Transverse colon (tissue), 4 donors: ENCODE data around the gene APBB1IP.

Experiments
- EP300 ChIP-seq: sonication (generic); formaldehyde crosslinking; IDR thresholded peaks from one replicate; pipeline ENCODE4 v1.6.1; 2017; ENCODE audit warnings: antibody characterized with exemption, low read depth
- POLR2A ChIP-seq: fragments of 450-650 bp; IDR thresholded peaks from one replicate; pipeline ENCODE4 v1.6.1; 2016; ENCODE audit warnings: antibody characterized with exemption, mild to moderate bottlenecking, moderate library complexity
- POLR2AphosphoS5 ChIP-seq, 3 donors: sonication (generic); formaldehyde crosslinking; IDR thresholded peaks; one replicate each; pipeline ENCODE4 v1.6.1; 2016; ENCODE audit warnings: antibody characterized with exemption in 3 of 3
- TF ChIP-seq, protein P1 (sequence below), 5 experiments: fragments of 200-600 bp in 3 of 5; fragments of 450-650 bp in 2 of 5; sonication (generic) in 3 of 5; IDR thresholded peaks; 1 replicate in 2 of 5; 2 replicates in 3 of 5; pipeline ENCODE4 v1.5.1; 2016 to 2017; ENCODE audit warnings: antibody characterized with exemption in 5 of 5, inconsistent platforms in 3 of 5, mild to moderate bottlenecking in 2 of 5, moderate library complexity in 1 of 5

GRCh38 chr10:26454891-26455290 lies 16.8 kb downstream of the APBB1IP start:
- no peak for TF ChIP-seq POLR2AphosphoS5 (IDR thresholded peaks at IDR 0.05)
- no peak for TF ChIP-seq EP300
- TF ChIP-seq, protein P1, sequence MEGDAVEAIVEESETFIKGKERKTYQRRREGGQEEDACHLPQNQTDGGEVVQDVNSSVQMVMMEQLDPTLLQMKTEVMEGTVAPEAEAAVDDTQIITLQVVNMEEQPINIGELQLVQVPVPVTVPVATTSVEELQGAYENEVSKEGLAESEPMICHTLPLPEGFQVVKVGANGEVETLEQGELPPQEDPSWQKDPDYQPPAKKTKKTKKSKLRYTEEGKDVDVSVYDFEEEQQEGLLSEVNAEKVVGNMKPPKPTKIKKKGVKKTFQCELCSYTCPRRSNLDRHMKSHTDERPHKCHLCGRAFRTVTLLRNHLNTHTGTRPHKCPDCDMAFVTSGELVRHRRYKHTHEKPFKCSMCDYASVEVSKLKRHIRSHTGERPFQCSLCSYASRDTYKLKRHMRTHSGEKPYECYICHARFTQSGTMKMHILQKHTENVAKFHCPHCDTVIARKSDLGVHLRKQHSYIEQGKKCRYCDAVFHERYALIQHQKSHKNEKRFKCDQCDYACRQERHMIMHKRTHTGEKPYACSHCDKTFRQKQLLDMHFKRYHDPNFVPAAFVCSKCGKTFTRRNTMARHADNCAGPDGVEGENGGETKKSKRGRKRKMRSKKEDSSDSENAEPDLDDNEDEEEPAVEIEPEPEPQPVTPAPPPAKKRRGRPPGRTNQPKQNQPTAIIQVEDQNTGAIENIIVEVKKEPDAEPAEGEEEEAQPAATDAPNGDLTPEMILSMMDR (IDR thresholded peaks at IDR 0.05), result no peak
- no peak for TF ChIP-seq POLR2A
